ENCODE data around the gene PIF1.

The PIF1 gene

GRCh38 chr15:64856429-64857145 lies 31.1 kb upstream of the PIF1 start:
- Mint-ChIP-seq H3K27me3 (no peaks in the 10 kb centered on the region), H3K9me3 (no peaks in the 10 kb centered on the region), H3K36me3 (peaks cover 60% of the 10 kb centered on the region), H3K4me3 (no peak overlapping the region), H3K4me1 (peaks cover 34% of the 10 kb centered on the region), H3K27ac (peak overlapping the region; percentile 82)
- CTCF ChIA-PET, result interaction anchor here (1.2 to 1.5 kb wide), 2 partner anchors 39 to 51 kb away, joined by 3 to 5 read pairs; no protein-coding TSS in a partner anchor
- no peak for DNase-seq

GRCh38 chr15:64855205-64855975 lies 29.9 kb upstream of the PIF1 start:
- CTCF ChIA-PET, result no interaction called here
- no peak overlapping the region for H3K4me3 Mint-ChIP-seq
- H3K36me3 Mint-ChIP-seq, result peaks cover 63% of the 10 kb centered on the region
- H3K9me3 Mint-ChIP-seq, result no peaks in the 10 kb centered on the region
- H3K4me1 Mint-ChIP-seq, result peaks cover 34% of the 10 kb centered on the region
- no peak overlapping the region for H3K27ac Mint-ChIP-seq
- no peak for DNase-seq
- H3K27me3 Mint-ChIP-seq, result no peaks in the 10 kb centered on the region

GRCh38 chr15:64854526-64854925 lies 29.1 kb upstream of the PIF1 start:
- Mint-ChIP-seq H3K27ac (peak overlapping the region; percentile 38), H3K9me3 (no peaks in the 10 kb centered on the region), H3K36me3 (peaks cover 63% of the 10 kb centered on the region), H3K4me3 (no peak overlapping the region), H3K4me1 (peaks cover 34% of the 10 kb centered on the region), H3K27me3 (no peaks in the 10 kb centered on the region)
- no peak for DNase-seq
- CTCF ChIA-PET, result no interaction called here

GRCh38 chr15:64854041-64854440 lies 28.6 kb upstream of the PIF1 start:
- H3K4me1 Mint-ChIP-seq, result peaks cover 34% of the 10 kb centered on the region
- no peak overlapping the region for H3K4me3 Mint-ChIP-seq
- CTCF ChIA-PET, result no interaction called here
- peaks cover 62% of the 10 kb centered on the region for H3K36me3 Mint-ChIP-seq
- no peak overlapping the region for H3K27ac Mint-ChIP-seq
- no peak for DNase-seq
- H3K9me3 Mint-ChIP-seq, result no peaks in the 10 kb centered on the region
- H3K27me3 Mint-ChIP-seq, result no peaks in the 10 kb centered on the region

GRCh38 chr15:64851503-64851840 lies 26.0 kb upstream of the PIF1 start:
- no peaks in the 10 kb centered on the region for H3K27me3 Mint-ChIP-seq
- H3K27ac Mint-ChIP-seq, result no peak overlapping the region
- H3K9me3 Mint-ChIP-seq, result no peaks in the 10 kb centered on the region
- no peak for DNase-seq
- H3K4me3 Mint-ChIP-seq, result no peak overlapping the region
- peaks cover 38% of the 10 kb centered on the region for H3K4me1 Mint-ChIP-seq
- H3K36me3 Mint-ChIP-seq, result peaks cover 62% of the 10 kb centered on the region
- CTCF ChIA-PET, result interaction anchor here (0.6 to 1.5 kb wide), 3 partner anchors 8 to 120 kb away, joined by 3 read pairs; no protein-coding TSS in a partner anchor

GRCh38 chr15:64850778-64851502 lies 25.5 kb upstream of the PIF1 start:
- H3K4me3 Mint-ChIP-seq, result no peak overlapping the region
- no peaks in the 10 kb centered on the region for H3K9me3 Mint-ChIP-seq
- CTCF ChIA-PET, result interaction anchor here (0.6 to 1.5 kb wide), 3 partner anchors 9 to 120 kb away, joined by 3 read pairs; no protein-coding TSS in a partner anchor
- no peak overlapping the region for H3K27ac Mint-ChIP-seq
- no peak for DNase-seq
- peaks cover 37% of the 10 kb centered on the region for H3K4me1 Mint-ChIP-seq
- H3K27me3 Mint-ChIP-seq, result no peaks in the 10 kb centered on the region
- peaks cover 61% of the 10 kb centered on the region for H3K36me3 Mint-ChIP-seq

GRCh38 chr15:64847876-64848716 lies 22.6 kb upstream of the PIF1 start:
- Mint-ChIP-seq H3K36me3 (peaks cover 49% of the 10 kb centered on the region), H3K27me3 (no peaks in the 10 kb centered on the region), H3K27ac (no peak overlapping the region), H3K4me1 (peaks cover 55% of the 10 kb centered on the region), H3K4me3 (no peak overlapping the region), H3K9me3 (no peaks in the 10 kb centered on the region)
- CTCF ChIA-PET, result no interaction called here
- no peak for DNase-seq

GRCh38 chr15:64847448-64847847 lies 22.0 kb upstream of the PIF1 start:
- Mint-ChIP-seq H3K9me3 (no peaks in the 10 kb centered on the region), H3K4me1 (peaks cover 59% of the 10 kb centered on the region), H3K27ac (no peak overlapping the region), H3K27me3 (no peaks in the 10 kb centered on the region), H3K36me3 (peaks cover 51% of the 10 kb centered on the region), H3K4me3 (no peak overlapping the region)
- DNase-seq, result no peak
- CTCF ChIA-PET, result no interaction called here

- no peaks in the 10 kb centered on the region for H3K9me3 Mint-ChIP-seq
- H3K27ac Mint-ChIP-seq, result no peak overlapping the region
- no peak overlapping the region for H3K4me3 Mint-ChIP-seq
- CTCF ChIA-PET, result interaction anchor here (2.0 kb wide), 1 partner anchor 11 kb away, joined by 5 read pairs; no protein-coding TSS in a partner anchor
- no peaks in the 10 kb centered on the region for H3K27me3 Mint-ChIP-seq
- peaks cover 53% of the 10 kb centered on the region for H3K36me3 Mint-ChIP-seq
- H3K4me1 Mint-ChIP-seq, result peaks cover 61% of the 10 kb centered on the region
- DNase-seq, result no peak
These were observed 21.6 kb upstream of the PIF1 start for GRCh38 chr15:64847016-64847415.

GRCh38 chr15:64845831-64846595 lies 20.6 kb upstream of the PIF1 start:
- no peak for DNase-seq
- peaks cover 46% of the 10 kb centered on the region for H3K36me3 Mint-ChIP-seq
- H3K4me1 Mint-ChIP-seq, result peaks cover 63% of the 10 kb centered on the region
- no peaks in the 10 kb centered on the region for H3K9me3 Mint-ChIP-seq
- CTCF ChIA-PET, result interaction anchor here (2.0 kb wide), 1 partner anchor 10 kb away, joined by 5 read pairs; no protein-coding TSS in a partner anchor
- peak overlapping the region; percentile 76 for H3K27ac Mint-ChIP-seq
- no peaks in the 10 kb centered on the region for H3K27me3 Mint-ChIP-seq
- H3K4me3 Mint-ChIP-seq, result no peak overlapping the region

- Mint-ChIP-seq H3K27ac (peak overlapping the region; percentile 83), H3K4me3 (peak overlapping the region; percentile 99), H3K4me1 (peaks cover 71% of the 10 kb centered on the region), H3K9me3 (no peaks in the 10 kb centered on the region), H3K36me3 (peaks cover 38% of the 10 kb centered on the region), H3K27me3 (peaks cover 6% of the 10 kb centered on the region)
- CTCF ChIA-PET, result interaction anchor here (2.0 kb wide), 1 partner anchor 9 kb away, joined by 5 read pairs; no protein-coding TSS in a partner anchor
- DNase-seq, result no peak
These were observed 19.8 kb upstream of the PIF1 start for GRCh38 chr15:64845183-64845611.

GRCh38 chr15:64844576-64845145 lies 19.2 kb upstream of the PIF1 start:
- Mint-ChIP-seq H3K36me3 (peaks cover 34% of the 10 kb centered on the region), H3K27ac (peak overlapping the region; percentile 83), H3K4me1 (peaks cover 76% of the 10 kb centered on the region), H3K4me3 (peak overlapping the region; percentile 99), H3K9me3 (no peaks in the 10 kb centered on the region), H3K27me3 (peaks cover 9% of the 10 kb centered on the region)
- DNase-seq, result peak; percentile 37
- CTCF ChIA-PET, result interaction anchor here (0.8 to 1.6 kb wide), 2 partner anchors 9 to 49 kb away, joined by 3 to 5 read pairs; no protein-coding TSS in a partner anchor

All from activated naive CD4-positive, alpha-beta T cell treated with anti-CD3 and anti-CD28 coated beads, Interleukin-2, amount 10 ng/mL, durations not matched to agents 7 days and 5 days (primary cell).